Mesodermal cell (in vitro differentiated cells): ENCODE measurements around the gene GNAQ.

ENCODE experiments used
- H3K27ac ChIP-seq: 2 replicates; pipeline ENCODE4 v1.7.0; 2013; ENCODE audit warnings: mild to moderate bottlenecking, low read depth, low read length, moderate library complexity; ENCODE audit not compliant: severe bottlenecking
- H3K36me3 ChIP-seq: 2 replicates; pipeline ENCODE4 v1.7.1; 2013; ENCODE audit warnings: mild to moderate bottlenecking, low read length, moderate library complexity; ENCODE audit not compliant: control insufficient read depth, insufficient read depth
- H3K4me1 ChIP-seq: one replicate; pipeline ENCODE4 v1.7.1; 2013; ENCODE audit warnings: mild to moderate bottlenecking, low read length; ENCODE audit not compliant: insufficient read depth, control insufficient read depth, poor library complexity, severe bottlenecking
- H3K4me3 ChIP-seq: 2 replicates; pipeline ENCODE4 v1.7.0; 2013; ENCODE audit warnings: low read length, control low read depth, mild to moderate bottlenecking; ENCODE audit not compliant: insufficient read depth, poor library complexity, severe bottlenecking; ENCODE audit errors: extremely low read depth
- H3K9me3 ChIP-seq: 2 replicates; pipeline ENCODE4 v1.7.1; 2013; ENCODE audit warnings: mild to moderate bottlenecking, low read length, moderate library complexity; ENCODE audit not compliant: control insufficient read depth
- WGBS, 2 experiments: methylation state at CpG; one replicate each; pipeline ENCODE4 v1.1.5; 2013; ENCODE audit warnings: missing lambda C conversion rate in 2 of 2; ENCODE audit not compliant: insufficient coverage in 2 of 2; 5-methylcytosine and 5-hydroxymethylcytosine counted together

GNAQ gene

GRCh38 chr9:77926371-77926878 is 105.2 kb downstream of the GNAQ start:
- H3K4me1 ChIP-seq, result peaks cover 15% of the 10 kb centered on the region
- no peak overlapping the region for H3K4me3 ChIP-seq
- H3K36me3 ChIP-seq, result peaks cover 6% of the 10 kb centered on the region
- no peaks in the 10 kb centered on the region for H3K9me3 ChIP-seq
- H3K27ac ChIP-seq, result peak overlapping the region; percentile 39

GRCh38 chr9:77922591-77922990 is 109.0 kb downstream of the GNAQ start:
- Histone ChIP-seq H3K4me3 (no peak overlapping the region), H3K9me3 (no peaks in the 10 kb centered on the region), H3K36me3 (peaks cover 20% of the 10 kb centered on the region), H3K27ac (no peak overlapping the region), H3K4me1 (peaks cover 14% of the 10 kb centered on the region)
- WGBS, 2 experiments, result 94 to 96% methylated on average over 4 to 5 of the region's 5 CpGs

GRCh38 chr9:77917800-77918199 is 113.8 kb downstream of the GNAQ start:
- peaks cover 20% of the 10 kb centered on the region for H3K36me3 ChIP-seq
- H3K4me1 ChIP-seq, result no peaks in the 10 kb centered on the region
- no peak overlapping the region for H3K4me3 ChIP-seq
- 87 to 100% methylated on average over 2 to 3 of the region's 3 CpGs for WGBS, 2 experiments
- H3K27ac ChIP-seq, result no peak overlapping the region
- no peaks in the 10 kb centered on the region for H3K9me3 ChIP-seq

GRCh38 chr9:77916820-77917219 is 114.8 kb downstream of the GNAQ start:
- 100% methylated on average over 1 of the region's 3 CpGs; no CpG with 5 or more reads in 1 of the 2 experiments for WGBS, 2 experiments
- H3K27ac ChIP-seq, result no peak overlapping the region

GRCh38 chr9:77916410-77916819 is 115.2 kb downstream of the GNAQ start:
- H3K4me3 ChIP-seq, result no peak overlapping the region
- no peaks in the 10 kb centered on the region for H3K9me3 ChIP-seq
- no peak overlapping the region for H3K27ac ChIP-seq
- H3K4me1 ChIP-seq, result no peaks in the 10 kb centered on the region
- WGBS, 2 experiments, result 83 to 94% methylated on average over 2 to 4 of the region's 4 CpGs
- H3K36me3 ChIP-seq, result peaks cover 14% of the 10 kb centered on the region

More at GRCh38 chr9:77916820-77917219, 114.8 kb downstream of the GNAQ start:
- Histone ChIP-seq H3K4me3 (no peak overlapping the region), H3K9me3 (no peaks in the 10 kb centered on the region), H3K36me3 (peaks cover 16% of the 10 kb centered on the region), H3K4me1 (no peaks in the 10 kb centered on the region)

GRCh38 chr9:77915744-77916143 is 115.9 kb downstream of the GNAQ start:
- no peak overlapping the region for H3K27ac ChIP-seq
- H3K4me1 ChIP-seq, result no peaks in the 10 kb centered on the region
- 78% methylated on average over 1 of the region's 2 CpGs; no CpG with 5 or more reads in 1 of the 2 experiments for WGBS, 2 experiments
- H3K36me3 ChIP-seq, result peaks cover 7% of the 10 kb centered on the region
- no peaks in the 10 kb centered on the region for H3K9me3 ChIP-seq
- no peak overlapping the region for H3K4me3 ChIP-seq

GRCh38 chr9:77912895-77913693 is 118.5 kb downstream of the GNAQ start:
- WGBS, 2 experiments, result no CpG with 5 or more reads among the region's 3 CpGs
- Histone ChIP-seq H3K36me3 (peaks cover 6% of the 10 kb centered on the region), H3K4me1 (no peaks in the 10 kb centered on the region), H3K9me3 (no peaks in the 10 kb centered on the region), H3K27ac (no peak overlapping the region), H3K4me3 (no peak overlapping the region)

GRCh38 chr9:77911928-77912327 is 119.7 kb downstream of the GNAQ start:
- H3K27ac ChIP-seq, result no peak overlapping the region
- H3K4me3 ChIP-seq, result no peak overlapping the region
- no peaks in the 10 kb centered on the region for H3K4me1 ChIP-seq
- H3K9me3 ChIP-seq, result no peaks in the 10 kb centered on the region
- peaks cover 6% of the 10 kb centered on the region for H3K36me3 ChIP-seq
- WGBS, 2 experiments, result 89 to 100% methylated on average over 1 of the region's 2 CpGs

- WGBS, 2 experiments, result 93 to 100% methylated on average over 1 to 3 of the region's 5 CpGs
- Histone ChIP-seq H3K27ac (no peak overlapping the region), H3K9me3 (no peaks in the 10 kb centered on the region), H3K4me1 (no peaks in the 10 kb centered on the region), H3K36me3 (peaks cover 6% of the 10 kb centered on the region), H3K4me3 (no peak overlapping the region)
Measured at GRCh38 chr9:77910194-77910621, 121.4 kb downstream of the GNAQ start.

- Histone ChIP-seq H3K27ac (no peak overlapping the region), H3K4me3 (no peak overlapping the region), H3K9me3 (no peaks in the 10 kb centered on the region), H3K36me3 (peaks cover 6% of the 10 kb centered on the region), H3K4me1 (no peaks in the 10 kb centered on the region)
- WGBS, 2 experiments, result 100% methylated on average over 3 of the region's 5 CpGs
Measured at GRCh38 chr9:77909306-77909705, 122.3 kb downstream of the GNAQ start.

- Histone ChIP-seq H3K4me1 (no peaks in the 10 kb centered on the region), H3K27ac (no peak overlapping the region), H3K36me3 (peaks cover 8% of the 10 kb centered on the region), H3K9me3 (no peaks in the 10 kb centered on the region), H3K4me3 (no peak overlapping the region)
- 100% methylated on average over 1 of the region's 2 CpGs for WGBS, 2 experiments
Measured at GRCh38 chr9:77908293-77908692, 123.3 kb downstream of the GNAQ start.
